Activated CD8-positive, alpha-beta memory T cell treated with anti-CD3 and anti-CD28 coated beads, Interleukin-2, amount 50 U/mL, for 24 hours (primary cell): Measurements from ENCODE around the gene GOLIM4.
"Not testable (repeated sequence)": the region's sequence is repeated elsewhere in the genome, so short reads cannot be mapped to it uniquely, and the experiment has no call there.

Experiments used
- DNase-seq: peaks from one replicate; pipeline ENCODE4 v3.0.0-alpha.2; 2020; ENCODE audit errors: extremely low read depth

GOLIM4 gene

GRCh38 chr3:168048414-168049330, 47.1 kb downstream of the GOLIM4 start:
- DNase-seq = no peak

DNA sequence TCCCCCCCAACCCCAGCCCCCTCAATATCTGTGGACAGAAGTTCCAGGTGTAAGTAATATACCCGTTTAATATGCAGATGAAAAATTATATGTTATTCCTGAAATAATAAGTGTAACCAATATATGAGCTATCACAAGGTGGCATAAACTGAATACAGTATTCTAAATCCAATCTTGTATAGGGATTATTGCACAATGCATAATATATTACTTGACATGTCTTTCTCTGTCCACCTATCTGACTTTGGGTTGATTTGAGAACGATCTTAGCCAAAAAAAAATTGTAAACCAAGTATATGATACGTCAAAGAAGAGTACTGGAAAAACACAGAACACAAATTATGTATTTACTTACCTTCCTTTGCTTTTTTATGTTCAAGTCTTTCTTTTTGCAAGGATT, 47.8 kb downstream of the GOLIM4 start:
- DNase-seq = no peak

- DNase-seq = no peak
These were observed 48.4 kb downstream of the GOLIM4 start for GRCh38 chr3:168047190-168047795.

GRCh38 chr3:168044049-168044448, 51.7 kb downstream of the GOLIM4 start:
- DNase-seq = no peak

DNA sequence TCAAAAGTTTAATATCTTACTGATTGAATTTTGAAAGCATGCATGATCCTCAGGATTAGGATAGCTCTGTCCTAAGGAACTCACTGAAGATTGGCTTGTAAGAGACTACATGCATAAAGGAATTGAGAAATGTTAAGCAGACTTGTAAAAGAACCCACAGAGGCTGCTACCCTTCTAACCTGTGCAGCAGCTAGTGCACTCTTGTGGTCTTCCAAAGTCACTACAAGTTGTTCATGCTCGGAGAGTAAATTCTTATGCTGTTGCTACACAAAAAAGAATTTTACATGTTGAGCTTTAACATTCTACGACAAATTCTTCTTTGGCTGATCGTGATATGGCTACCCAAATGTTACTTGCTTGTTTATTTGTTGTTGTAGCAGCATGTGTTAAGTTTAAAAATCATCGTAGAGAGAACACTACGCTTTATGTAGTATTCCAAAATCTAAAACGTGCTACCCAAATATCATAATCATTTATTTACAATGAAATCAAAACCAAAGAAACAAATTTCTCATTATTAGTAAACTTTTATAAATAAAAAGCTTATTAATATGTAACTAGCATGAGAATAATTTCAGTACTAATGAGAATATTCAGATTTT, 55.0 kb downstream of the GOLIM4 start:
- no peak for DNase-seq

- DNase-seq = no peak
These were observed 58.7 kb downstream of the GOLIM4 start for GRCh38 chr3:168037020-168037419.

GRCh38 chr3:168036619-168037018, 59.1 kb downstream of the GOLIM4 start:
- no peak for DNase-seq

GRCh38 chr3:168034152-168034928, 61.4 kb downstream of the GOLIM4 start:
- no peak for DNase-seq

GRCh38 chr3:168030577-168030976, 65.1 kb downstream of the GOLIM4 start:
- DNase-seq = no peak

- no peak for DNase-seq
These were observed 66.0 kb downstream of the GOLIM4 start for GRCh38 chr3:168029705-168030104.

DNA sequence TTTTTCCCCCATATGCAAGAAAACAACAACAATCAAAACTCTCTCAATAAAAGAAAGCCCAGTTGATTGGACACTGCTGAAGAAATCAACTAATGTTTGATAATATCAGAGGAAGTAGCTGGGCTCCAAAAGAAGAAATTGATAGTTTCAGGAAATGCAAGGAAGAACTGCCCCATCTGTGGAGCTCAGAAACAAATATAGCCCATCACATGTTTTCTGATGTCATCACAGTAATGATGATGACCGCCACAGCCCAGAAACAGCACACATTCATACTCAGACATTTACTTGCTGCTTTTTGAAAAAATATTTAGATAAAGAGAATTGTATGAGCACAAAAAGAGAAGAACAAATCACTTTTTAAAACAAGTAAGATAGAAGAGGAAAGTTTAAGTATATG, 67.6 kb downstream of the GOLIM4 start:
- DNase-seq = no peak

DNA sequence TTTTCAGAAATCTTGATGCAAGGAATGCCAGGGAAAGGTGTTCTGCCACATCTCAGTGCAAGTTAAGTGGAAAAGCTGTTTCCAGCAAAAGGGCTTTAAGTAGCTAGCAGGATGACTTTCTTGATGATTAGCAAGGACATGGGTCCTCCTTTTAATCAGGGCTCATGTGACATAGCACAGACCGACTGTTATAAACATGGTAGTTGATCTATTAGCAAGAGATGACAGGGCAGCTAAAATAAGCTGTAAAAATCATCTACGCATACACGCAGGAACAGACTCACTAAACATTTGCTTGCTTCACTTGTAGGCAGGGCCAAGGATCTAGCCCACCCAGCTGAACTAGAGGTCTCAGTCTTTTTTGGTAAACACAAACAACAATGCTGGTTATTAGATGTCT, 69.0 kb downstream of the GOLIM4 start:
- DNase-seq = no peak

DNA sequence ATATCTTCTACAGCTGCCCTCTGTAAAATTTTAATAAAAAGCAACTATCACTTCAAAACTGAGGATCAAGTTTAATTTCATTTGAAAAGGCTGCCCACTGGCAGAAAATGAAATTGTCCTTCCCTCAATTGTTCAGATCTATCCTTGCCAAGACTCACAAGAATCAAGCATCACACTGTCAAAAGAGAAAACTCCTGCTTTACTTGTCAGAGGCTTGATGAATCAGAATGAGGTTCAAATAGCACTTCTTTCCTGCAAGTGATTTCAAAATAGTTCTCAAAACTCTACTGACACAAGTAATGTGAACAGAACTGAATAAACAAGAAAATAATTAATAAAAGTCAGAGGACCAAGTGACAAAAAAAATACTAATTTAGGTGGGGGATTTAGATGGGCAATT, 70.6 kb downstream of the GOLIM4 start:
- no peak for DNase-seq

DNA sequence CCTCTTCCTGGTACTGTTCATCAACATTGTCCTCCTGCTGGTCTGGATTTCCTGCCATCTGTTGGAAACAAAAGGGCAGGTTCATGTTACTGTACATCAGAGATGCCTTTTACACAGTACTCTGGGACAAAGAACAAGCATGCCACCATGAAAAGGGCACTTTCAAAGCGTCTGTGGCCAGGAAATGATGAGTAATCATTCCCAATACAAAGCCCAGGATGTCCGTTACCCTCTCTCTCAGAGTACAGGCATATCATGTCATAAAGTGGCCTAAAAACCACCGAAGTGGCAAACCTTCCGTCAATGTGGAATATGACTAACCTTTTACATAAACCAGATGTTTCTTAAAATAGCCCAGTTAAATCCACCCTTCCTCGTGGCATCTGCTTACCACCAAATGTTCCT, 71.2 kb downstream of the GOLIM4 start:
- DNase-seq = no peak

GRCh38 chr3:168021737-168022450, 73.8 kb downstream of the GOLIM4 start:
- DNase-seq = no peak

DNA sequence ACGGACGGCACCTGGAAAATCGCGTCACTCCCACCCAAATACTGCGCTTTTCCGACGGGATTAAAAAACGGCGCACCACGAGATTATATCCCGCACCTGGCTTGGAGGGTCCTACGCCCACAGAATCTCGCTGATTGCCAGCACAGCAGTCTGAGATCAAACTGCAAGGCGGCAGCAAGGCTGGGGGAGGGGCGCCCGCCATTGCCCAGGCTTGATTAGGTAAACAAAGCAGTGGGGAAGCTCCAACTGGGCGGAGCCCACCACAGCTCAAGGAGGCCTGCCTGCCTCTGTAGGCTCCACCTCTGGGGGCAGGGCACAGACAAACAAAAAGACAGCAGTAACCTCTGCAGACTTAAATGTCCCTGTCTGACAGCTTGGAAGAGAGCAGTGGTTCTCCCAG, 84.4 kb downstream of the GOLIM4 start:
- not testable (repeated sequence) for DNase-seq

GRCh38 chr3:168006584-168006983, 89.1 kb downstream of the GOLIM4 start:
- no peak for DNase-seq

GRCh38 chr3:168003911-168004310, 91.8 kb downstream of the GOLIM4 start:
- DNase-seq = no peak

DNA sequence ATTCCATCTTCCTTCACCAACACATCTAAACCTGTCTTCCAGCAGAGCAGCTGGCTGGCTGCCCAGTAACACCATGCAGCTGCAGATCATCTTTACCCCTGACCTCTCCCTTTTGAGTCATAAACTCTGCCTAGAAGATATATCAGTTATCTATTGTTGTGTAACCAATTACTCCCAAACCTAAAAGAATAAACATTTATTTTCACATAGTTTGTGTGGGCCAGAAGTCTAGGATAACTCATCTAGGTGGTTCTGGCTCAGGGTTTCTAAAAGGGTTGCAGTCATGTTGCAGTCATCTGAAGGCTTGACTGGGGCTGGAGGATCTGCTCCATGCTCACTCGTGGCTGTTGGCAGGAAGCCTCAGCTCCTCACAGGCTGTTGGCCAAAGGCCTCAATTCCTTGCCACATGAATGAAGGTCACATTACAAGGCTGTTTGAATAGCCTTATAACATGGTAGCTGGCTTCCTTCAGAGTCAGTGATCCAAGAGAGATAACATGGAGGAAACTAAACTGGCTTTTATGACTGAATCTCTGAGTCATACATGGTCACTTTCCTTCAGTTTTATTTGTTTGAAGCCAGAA, 92.8 kb downstream of the GOLIM4 start:
- DNase-seq = no peak

DNA sequence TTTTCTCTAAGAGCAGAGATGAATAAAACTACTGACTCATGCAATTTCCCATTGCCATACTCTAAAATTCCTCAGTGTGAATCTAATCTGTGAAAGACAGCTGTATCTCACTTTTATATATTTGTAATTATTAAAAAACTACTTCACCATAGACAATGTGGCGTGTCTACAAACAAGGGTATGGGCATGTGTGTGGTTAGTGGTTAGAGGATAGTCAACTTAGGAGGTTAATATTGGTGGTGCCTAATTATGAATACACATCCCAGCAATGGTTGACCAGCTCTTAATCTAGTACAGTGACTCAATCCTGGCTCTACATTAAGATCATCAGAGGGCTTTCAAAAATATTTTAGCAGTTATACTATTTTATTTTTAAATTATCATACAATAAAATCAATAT, 94.5 kb downstream of the GOLIM4 start:
- DNase-seq = no peak

DNA sequence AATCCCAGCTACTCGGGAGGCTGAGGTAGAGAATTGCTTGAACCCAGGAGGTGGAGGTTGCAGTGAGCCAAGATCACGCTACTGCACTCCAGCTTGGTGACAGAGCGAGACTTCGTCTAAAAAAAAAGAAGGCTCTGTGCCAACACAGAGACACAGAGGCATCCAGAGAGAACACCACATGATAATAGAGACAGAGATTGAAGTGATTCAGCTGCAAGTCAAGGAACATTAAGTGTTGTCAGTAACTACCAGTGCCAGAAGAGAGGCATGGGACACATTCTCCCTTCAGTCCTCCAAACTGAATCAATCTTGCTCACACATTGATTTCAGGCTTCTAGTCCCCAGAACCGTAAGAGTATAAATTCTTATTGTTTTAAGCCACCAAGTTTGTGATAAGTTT, 97.5 kb downstream of the GOLIM4 start:
- no peak for DNase-seq
